WTC11 (cell line): ENCODE results near the gene LGSN.

Experiments used
- CTCF ChIP-seq: fragments of 200-600 bp; IDR thresholded peaks from 2 replicates; pipeline ENCODE4 v1.8.0; 2022; ENCODE audit warnings: antibody characterized with exemption
- HMGXB4 ChIP-seq: sonication (generic); formaldehyde crosslinking; IDR thresholded peaks from 2 replicates; pipeline ENCODE4 v1.8.1; 2023; ENCODE audit warnings: mild to moderate bottlenecking, moderate library complexity, missing genetic modification reagents
- TF ChIP-seq, protein P1 (sequence below): sonication (generic); formaldehyde crosslinking; IDR thresholded peaks from 2 replicates; pipeline ENCODE4 v1.8.1; 2022; ENCODE audit warnings: mild to moderate bottlenecking, moderate library complexity, missing genetic modification reagents
- TF ChIP-seq, protein P2 (sequence below): sonication (generic); formaldehyde crosslinking; IDR thresholded peaks from 2 replicates; pipeline ENCODE4 v1.8.1; 2023; ENCODE audit warnings: mild to moderate bottlenecking, missing genetic modification reagents

GRCh38 chr6:63290492-63291058 is 29.2 kb downstream of the LGSN start:
- TF ChIP-seq CTCF = no peak
- TF ChIP-seq HMGXB4 = no peak
- TF ChIP-seq, protein P1, sequence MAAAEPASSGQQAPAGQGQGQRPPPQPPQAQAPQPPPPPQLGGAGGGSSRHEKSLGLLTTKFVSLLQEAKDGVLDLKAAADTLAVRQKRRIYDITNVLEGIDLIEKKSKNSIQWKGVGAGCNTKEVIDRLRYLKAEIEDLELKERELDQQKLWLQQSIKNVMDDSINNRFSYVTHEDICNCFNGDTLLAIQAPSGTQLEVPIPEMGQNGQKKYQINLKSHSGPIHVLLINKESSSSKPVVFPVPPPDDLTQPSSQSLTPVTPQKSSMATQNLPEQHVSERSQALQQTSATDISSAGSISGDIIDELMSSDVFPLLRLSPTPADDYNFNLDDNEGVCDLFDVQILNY (CRISPR knock-in tag) = no peak
- TF ChIP-seq, protein P2, sequence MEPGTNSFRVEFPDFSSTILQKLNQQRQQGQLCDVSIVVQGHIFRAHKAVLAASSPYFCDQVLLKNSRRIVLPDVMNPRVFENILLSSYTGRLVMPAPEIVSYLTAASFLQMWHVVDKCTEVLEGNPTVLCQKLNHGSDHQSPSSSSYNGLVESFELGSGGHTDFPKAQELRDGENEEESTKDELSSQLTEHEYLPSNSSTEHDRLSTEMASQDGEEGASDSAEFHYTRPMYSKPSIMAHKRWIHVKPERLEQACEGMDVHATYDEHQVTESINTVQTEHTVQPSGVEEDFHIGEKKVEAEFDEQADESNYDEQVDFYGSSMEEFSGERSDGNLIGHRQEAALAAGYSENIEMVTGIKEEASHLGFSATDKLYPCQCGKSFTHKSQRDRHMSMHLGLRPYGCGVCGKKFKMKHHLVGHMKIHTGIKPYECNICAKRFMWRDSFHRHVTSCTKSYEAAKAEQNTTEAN (CRISPR knock-in tag) = no peak
